Breast epithelium (tissue), 4 donors: ENCODE data around the gene KLHL7. TPM values are rescaled to one million over a fixed set of nuclear protein-coding genes. Genes with fewer than 3 reads are reported as not detected.

Source experiments
- DNase-seq, 2 donors: peaks; one replicate each; pipeline ENCODE4 v3.0.0-alpha.2; 2019; ENCODE audit warnings: low spot score in 2 of 2
- H3K27ac ChIP-seq, 2 donors: fragments of 200-600 bp; sonication (generic) in 1 of 2; one replicate each; pipeline ENCODE4 v1.5.1; 2016 to 2019; ENCODE audit warnings: mild to moderate bottlenecking in 1 of 2
- H3K27me3 ChIP-seq, 2 donors: fragments of 200-600 bp; sonication (generic) in 1 of 2; one replicate each; pipeline versions ENCODE4 v1.5.1 to v1.6.0; 2017 to 2019; ENCODE audit warnings: control low read depth in 1 of 2, mild to moderate bottlenecking in 1 of 2
- H3K36me3 ChIP-seq: fragments of 200-600 bp; one replicate; pipeline ENCODE4 v1.5.1; 2019
- H3K4me1 ChIP-seq, 2 donors: fragments of 200-600 bp; sonication (generic); one replicate each; pipeline ENCODE4 v1.5.1; 2016 to 2019; ENCODE audit warnings: control low read depth in 1 of 2
- H3K4me3 ChIP-seq, 3 donors: fragments of 200-600 bp; sonication (generic); 1 replicate in 2 of 3; 2 replicates in 1 of 3; pipeline ENCODE4 v1.5.1; 2016 to 2019; ENCODE audit warnings: mild to moderate bottlenecking in 3 of 3, moderate library complexity in 2 of 3
- H3K9me3 ChIP-seq, 2 donors: fragments of 200-600 bp; sonication (generic) in 1 of 2; one replicate each; pipeline ENCODE4 v1.5.1; 2016 to 2019; ENCODE audit warnings: control low read depth in 1 of 2
- POLR2A ChIP-seq: fragments of 450-650 bp; IDR thresholded peaks from one replicate; pipeline ENCODE4 v1.6.1; 2016; ENCODE audit warnings: antibody characterized with exemption, mild to moderate bottlenecking, moderate library complexity
- POLR2AphosphoS5 ChIP-seq, 3 donors: sonication (generic); formaldehyde crosslinking; IDR thresholded peaks; one replicate each; pipeline ENCODE4 v1.6.1; 2017; ENCODE audit warnings: antibody characterized with exemption in 3 of 3
- intact Hi-C: fragments of 100-400 bp; cut with DNase I; formaldehyde crosslinking; loops from one replicate; pipeline ENCODE4 v1.15.1; 2023; ENCODE audit warnings: low total_unique reads
- total RNA-seq, 3 donors: library from RNA; depleted of rRNA; stranded (reverse); fragments of >200 nt; gene quantifications; one replicate each; pipeline ENCODE4 v1.1.0, GENCODE V29; 2016
- TF ChIP-seq, protein P1 (sequence below), 3 donors: fragments of 450-650 bp; IDR thresholded peaks; one replicate each; pipeline ENCODE4 v1.5.1; 2016 to 2017; ENCODE audit warnings: antibody characterized with exemption in 3 of 3, mild to moderate bottlenecking in 3 of 3, moderate library complexity in 3 of 3

Gene KLHL7
- total RNA-seq, 3 donors from 2014 or later = 28.5 to 39.2 (median 29.0) TPM

DNA sequence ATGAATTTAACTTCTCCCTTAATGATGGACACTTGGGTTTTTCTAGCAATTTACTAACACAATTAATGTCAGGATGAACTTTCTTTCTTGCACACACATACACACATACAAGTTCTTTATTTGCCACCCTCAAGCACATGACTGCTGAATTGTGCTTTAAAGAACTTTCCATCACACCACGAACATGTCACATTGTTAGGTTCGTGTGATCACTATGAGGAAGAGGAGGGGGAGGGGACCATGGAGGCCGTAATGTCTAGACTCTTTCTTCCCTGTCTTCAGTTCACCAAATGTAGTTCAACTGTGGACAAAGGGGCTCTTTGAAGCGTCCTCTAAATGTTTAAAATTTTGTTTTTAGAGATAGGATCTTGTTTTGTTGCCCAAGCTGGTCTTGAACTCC lies 107.3 kb downstream of the KLHL7 start:
- no peak for DNase-seq
- Histone ChIP-seq H3K9me3 (no peaks in the 10 kb centered on the region), H3K4me3 (no peak overlapping the region), H3K27ac (no peak overlapping the region), H3K27me3 (no peaks in the 10 kb centered on the region), H3K4me1 (no peaks in the 10 kb centered on the region), H3K36me3 (no peaks in the 10 kb centered on the region)
- intact Hi-C loops = no loop called here
- TF ChIP-seq, protein P1, sequence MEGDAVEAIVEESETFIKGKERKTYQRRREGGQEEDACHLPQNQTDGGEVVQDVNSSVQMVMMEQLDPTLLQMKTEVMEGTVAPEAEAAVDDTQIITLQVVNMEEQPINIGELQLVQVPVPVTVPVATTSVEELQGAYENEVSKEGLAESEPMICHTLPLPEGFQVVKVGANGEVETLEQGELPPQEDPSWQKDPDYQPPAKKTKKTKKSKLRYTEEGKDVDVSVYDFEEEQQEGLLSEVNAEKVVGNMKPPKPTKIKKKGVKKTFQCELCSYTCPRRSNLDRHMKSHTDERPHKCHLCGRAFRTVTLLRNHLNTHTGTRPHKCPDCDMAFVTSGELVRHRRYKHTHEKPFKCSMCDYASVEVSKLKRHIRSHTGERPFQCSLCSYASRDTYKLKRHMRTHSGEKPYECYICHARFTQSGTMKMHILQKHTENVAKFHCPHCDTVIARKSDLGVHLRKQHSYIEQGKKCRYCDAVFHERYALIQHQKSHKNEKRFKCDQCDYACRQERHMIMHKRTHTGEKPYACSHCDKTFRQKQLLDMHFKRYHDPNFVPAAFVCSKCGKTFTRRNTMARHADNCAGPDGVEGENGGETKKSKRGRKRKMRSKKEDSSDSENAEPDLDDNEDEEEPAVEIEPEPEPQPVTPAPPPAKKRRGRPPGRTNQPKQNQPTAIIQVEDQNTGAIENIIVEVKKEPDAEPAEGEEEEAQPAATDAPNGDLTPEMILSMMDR (IDR thresholded peaks at IDR 0.05) = no peak
- TF ChIP-seq POLR2AphosphoS5 (IDR thresholded peaks at IDR 0.05) = no peak
- no peak for TF ChIP-seq POLR2A

DNA sequence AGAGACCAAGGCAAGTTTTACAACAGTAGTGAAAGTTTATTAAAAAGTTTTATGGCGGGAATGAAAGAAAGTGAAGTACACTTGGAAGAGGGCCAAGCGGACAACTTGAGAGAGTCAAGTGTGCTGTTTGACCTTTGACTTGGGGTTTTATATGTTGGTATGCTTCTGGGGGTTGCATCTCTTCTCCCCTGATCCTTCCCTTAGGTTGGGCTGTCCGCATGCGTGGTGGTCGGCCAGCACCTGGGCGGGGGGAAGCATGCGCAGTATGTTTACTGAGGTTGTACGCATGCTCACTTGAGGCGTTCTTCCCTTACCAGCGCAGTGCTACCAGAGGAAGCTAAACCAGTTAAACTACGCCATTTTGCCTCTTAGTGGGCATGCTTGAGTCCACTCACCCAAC lies 108.2 kb downstream of the KLHL7 start:
- TF ChIP-seq POLR2AphosphoS5 (IDR thresholded peaks at IDR 0.05) (no peak), POLR2A (no peak)
- TF ChIP-seq, protein P1 (IDR thresholded peaks at IDR 0.05) = no peak
- H3K27me3 ChIP-seq = no peaks in the 10 kb centered on the region
- no peak overlapping the region for H3K27ac ChIP-seq
- intact Hi-C loops = no loop called here
- no peak overlapping the region for H3K4me3 ChIP-seq
- no peaks in the 10 kb centered on the region for H3K36me3 ChIP-seq
- H3K9me3 ChIP-seq = no peaks in the 10 kb centered on the region
- DNase-seq = no peak
- H3K4me1 ChIP-seq = no peaks in the 10 kb centered on the region

DNA sequence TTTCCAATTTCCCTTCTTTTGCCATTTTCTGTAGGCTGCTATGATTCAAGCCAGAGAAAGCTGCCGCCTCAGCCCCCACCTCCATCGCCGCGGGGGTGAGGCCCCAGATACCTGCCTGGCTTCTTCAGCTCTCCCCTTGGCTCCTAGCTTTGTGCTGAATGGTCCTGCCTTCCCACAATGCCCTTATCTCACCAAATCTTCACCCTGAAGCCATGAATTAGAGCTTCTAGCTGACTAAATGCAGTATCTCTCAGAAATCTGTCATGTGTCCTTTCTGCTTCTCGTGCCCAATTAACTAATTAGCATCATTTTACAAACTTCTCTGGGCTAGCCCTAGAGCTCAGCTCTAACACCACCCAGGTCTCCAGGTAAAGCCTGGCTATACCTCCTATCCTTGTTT lies 108.8 kb downstream of the KLHL7 start:
- no peak for TF ChIP-seq POLR2AphosphoS5 (IDR thresholded peaks at IDR 0.05)
- TF ChIP-seq POLR2A = no peak
- TF ChIP-seq, protein P1 (IDR thresholded peaks at IDR 0.05) = no peak
- intact Hi-C loops = no loop called here
- Histone ChIP-seq H3K27ac (no peak overlapping the region), H3K36me3 (no peaks in the 10 kb centered on the region), H3K4me3 (no peak overlapping the region), H3K9me3 (no peaks in the 10 kb centered on the region), H3K4me1 (no peaks in the 10 kb centered on the region), H3K27me3 (no peaks in the 10 kb centered on the region)
- no peak for DNase-seq

DNA sequence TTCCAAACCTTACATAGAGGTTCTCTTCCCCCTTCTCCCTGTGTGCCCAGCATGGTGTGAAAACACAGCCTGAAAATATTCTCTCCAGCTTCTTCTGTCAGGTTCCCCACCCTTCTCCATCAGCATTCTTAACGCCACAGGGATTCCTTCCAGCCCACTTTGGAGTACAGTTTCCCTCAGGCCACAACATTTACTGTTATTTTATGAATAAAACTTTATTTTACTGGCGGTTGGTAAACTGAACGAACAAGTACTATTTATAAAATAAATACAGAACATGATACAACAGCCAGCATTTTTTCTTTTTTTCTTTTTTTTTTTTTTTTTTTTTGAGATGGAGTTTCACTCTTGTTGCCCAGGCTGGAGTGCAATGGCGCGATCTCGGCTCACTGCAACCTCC lies 109.4 kb downstream of the KLHL7 start:
- Histone ChIP-seq H3K27ac (no peak overlapping the region), H3K36me3 (no peaks in the 10 kb centered on the region), H3K9me3 (no peaks in the 10 kb centered on the region), H3K4me3 (no peak overlapping the region), H3K4me1 (no peaks in the 10 kb centered on the region), H3K27me3 (no peaks in the 10 kb centered on the region)
- intact Hi-C loops = no loop called here
- TF ChIP-seq POLR2AphosphoS5 (IDR thresholded peaks at IDR 0.05) (no peak), POLR2A (no peak)
- TF ChIP-seq, protein P1 (IDR thresholded peaks at IDR 0.05) = no peak
- no peak for DNase-seq

DNA sequence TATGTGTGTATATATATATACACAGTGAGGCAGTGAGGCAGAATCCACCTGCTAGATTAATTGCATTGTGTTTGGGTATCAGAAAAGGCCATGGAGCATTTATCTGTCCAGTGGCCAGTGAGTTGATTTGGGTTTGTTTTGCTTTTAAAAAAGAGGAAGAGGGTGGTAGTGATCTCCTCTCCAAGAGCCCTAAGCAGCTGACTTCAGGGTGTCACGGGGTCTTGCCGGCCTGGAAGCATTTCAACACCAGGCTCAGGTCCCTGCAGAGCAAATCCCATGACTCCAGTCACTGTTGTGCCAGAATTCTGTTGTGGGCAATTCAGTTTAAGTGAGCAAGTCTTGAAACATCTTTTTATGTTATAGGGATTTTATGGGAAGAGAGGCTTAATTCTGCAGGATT lies 110.4 kb downstream of the KLHL7 start:
- H3K27me3 ChIP-seq = no peaks in the 10 kb centered on the region
- TF ChIP-seq, protein P1 (IDR thresholded peaks at IDR 0.05) = no peak
- TF ChIP-seq POLR2A (no peak), POLR2AphosphoS5 (IDR thresholded peaks at IDR 0.05) (no peak)
- no peak overlapping the region for H3K27ac ChIP-seq
- H3K36me3 ChIP-seq = no peaks in the 10 kb centered on the region
- intact Hi-C loops = no loop called here
- H3K9me3 ChIP-seq = no peaks in the 10 kb centered on the region
- DNase-seq = no peak
- H3K4me3 ChIP-seq = no peak overlapping the region
- H3K4me1 ChIP-seq = no peaks in the 10 kb centered on the region
